K562 (cell line): ENCODE data around the gene TMA16. TPM values are rescaled to one million over a fixed set of nuclear protein-coding genes. Genes with fewer than 3 reads are reported as not detected.

Experiments
- FOXK2 ChIP-seq, 2 experiments: fragments of 450-650 bp; IDR thresholded peaks in 1 of 2; conservative IDR thresholded peaks in 1 of 2; 2 replicates each; pipeline ENCODE4 v1.6.1; 2016; ENCODE audit warnings: low read depth in 2 of 2, mild to moderate bottlenecking in 1 of 2
- MIER1 ChIP-seq: fragments of 450-650 bp; IDR thresholded peaks from 2 replicates; pipeline ENCODE4 v1.6.1; 2016; ENCODE audit warnings: antibody characterized with exemption, mild to moderate bottlenecking, low read depth
- ZC3H8 ChIP-seq: fragments of 450-650 bp; IDR thresholded peaks from 2 replicates; pipeline ENCODE4 v1.6.1; 2017
- polyA plus RNA-seq, 8 experiments: library from polyadenylated mRNA; depleted of rRNA in 4 of 8; stranded (reverse) in 5 of 8; unstranded in 3 of 8; fragments of >200 nt; fragmentation: Nextera tagmentation in 2 of 8; fragmentation: Illumina TruSeq in 1 of 8; extraction: Ambion mirVana in 2 of 8; extraction: Trizol in 1 of 8; gene quantifications; 2 replicates each; pipeline versions ENCODE4 v1.2.1 to v1.2.3, GENCODE V29; 2011 to 2014; ENCODE audit warnings: inconsistent platforms in 1 of 8, missing spikeins in 1 of 8
- total RNA-seq, 7 experiments: library from RNA; depleted of rRNA in 6 of 7; stranded (reverse); fragments of >200 nt in 6 of 7; fragmentation: Illumina TruSeq in 2 of 7; extraction: Trizol in 2 of 7; gene quantifications; 2 replicates each; pipeline versions ENCODE4 v1.2.1 to v1.2.3, GENCODE V29; 2011 to 2021; ENCODE audit warnings: low replicate concordance in 1 of 7
- TF ChIP-seq, protein P1 (sequence below): fragments of 250-450 bp; sonication (Bioruptor Pico); IDR thresholded peaks from 2 replicates; pipeline ENCODE4 v1.4.0; 2020; ENCODE audit warnings: mild to moderate bottlenecking, moderate library complexity
- TF ChIP-seq, protein P2 (sequence below): sonication (generic); formaldehyde crosslinking; IDR thresholded peaks from 2 replicates; pipeline ENCODE4 v1.8.0; 2023; ENCODE audit warnings: mild to moderate bottlenecking, missing genetic modification reagents

TMA16 gene
- total and polyA plus RNA-seq, 9 of the 15 experiments (the other 6 are each of a cell fraction or from before 2014, with no cell fraction given): 27.7 to 74.8 (median 66.6) TPM

DNA sequence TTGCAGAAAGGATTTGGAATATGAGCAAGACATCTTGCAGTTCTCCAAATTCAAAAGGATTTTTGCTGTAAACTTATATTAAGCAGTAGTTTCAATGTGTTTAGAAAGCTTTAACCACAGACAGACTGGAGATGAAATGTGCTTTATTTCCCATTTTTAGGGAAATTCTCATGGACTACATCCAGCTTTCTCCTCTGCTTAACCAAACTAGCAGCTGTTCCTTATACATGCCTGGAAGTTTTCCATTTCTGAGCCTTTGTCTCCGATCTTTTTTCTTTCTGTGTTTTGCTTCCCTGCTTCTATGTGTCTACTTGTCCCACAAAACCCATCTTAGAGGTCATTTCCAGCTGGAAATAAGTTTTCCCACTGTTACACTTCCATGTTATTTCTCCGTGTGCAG, 41.6 kb downstream of the TMA16 start (continued):
- TF ChIP-seq ZC3H8 (no peak), FOXK2 (conservative IDR thresholded peaks at IDR 0.05 in 1 of 2, IDR thresholded peaks at IDR 0.05 in 1 of 2; ENCODE audit: low read depth in 2 of 2) (no peak), MIER1 (no peak)
- TF ChIP-seq, protein P1, sequence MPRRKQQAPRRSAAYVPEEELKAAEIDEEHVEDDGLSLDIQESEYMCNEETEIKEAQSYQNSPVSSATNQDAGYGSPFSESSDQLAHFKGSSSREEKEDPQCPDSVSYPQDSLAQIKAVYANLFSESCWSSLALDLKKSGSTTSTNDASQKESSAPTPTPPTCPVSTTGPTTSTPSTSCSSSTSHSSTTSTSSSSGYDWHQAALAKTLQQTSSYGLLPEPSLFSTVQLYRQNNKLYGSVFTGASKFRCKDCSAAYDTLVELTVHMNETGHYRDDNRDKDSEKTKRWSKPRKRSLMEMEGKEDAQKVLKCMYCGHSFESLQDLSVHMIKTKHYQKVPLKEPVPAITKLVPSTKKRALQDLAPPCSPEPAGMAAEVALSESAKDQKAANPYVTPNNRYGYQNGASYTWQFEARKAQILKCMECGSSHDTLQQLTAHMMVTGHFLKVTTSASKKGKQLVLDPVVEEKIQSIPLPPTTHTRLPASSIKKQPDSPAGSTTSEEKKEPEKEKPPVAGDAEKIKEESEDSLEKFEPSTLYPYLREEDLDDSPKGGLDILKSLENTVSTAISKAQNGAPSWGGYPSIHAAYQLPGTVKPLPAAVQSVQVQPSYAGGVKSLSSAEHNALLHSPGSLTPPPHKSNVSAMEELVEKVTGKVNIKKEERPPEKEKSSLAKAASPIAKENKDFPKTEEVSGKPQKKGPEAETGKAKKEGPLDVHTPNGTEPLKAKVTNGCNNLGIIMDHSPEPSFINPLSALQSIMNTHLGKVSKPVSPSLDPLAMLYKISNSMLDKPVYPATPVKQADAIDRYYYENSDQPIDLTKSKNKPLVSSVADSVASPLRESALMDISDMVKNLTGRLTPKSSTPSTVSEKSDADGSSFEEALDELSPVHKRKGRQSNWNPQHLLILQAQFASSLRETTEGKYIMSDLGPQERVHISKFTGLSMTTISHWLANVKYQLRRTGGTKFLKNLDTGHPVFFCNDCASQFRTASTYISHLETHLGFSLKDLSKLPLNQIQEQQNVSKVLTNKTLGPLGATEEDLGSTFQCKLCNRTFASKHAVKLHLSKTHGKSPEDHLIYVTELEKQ: no peak
- TF ChIP-seq, protein P2, sequence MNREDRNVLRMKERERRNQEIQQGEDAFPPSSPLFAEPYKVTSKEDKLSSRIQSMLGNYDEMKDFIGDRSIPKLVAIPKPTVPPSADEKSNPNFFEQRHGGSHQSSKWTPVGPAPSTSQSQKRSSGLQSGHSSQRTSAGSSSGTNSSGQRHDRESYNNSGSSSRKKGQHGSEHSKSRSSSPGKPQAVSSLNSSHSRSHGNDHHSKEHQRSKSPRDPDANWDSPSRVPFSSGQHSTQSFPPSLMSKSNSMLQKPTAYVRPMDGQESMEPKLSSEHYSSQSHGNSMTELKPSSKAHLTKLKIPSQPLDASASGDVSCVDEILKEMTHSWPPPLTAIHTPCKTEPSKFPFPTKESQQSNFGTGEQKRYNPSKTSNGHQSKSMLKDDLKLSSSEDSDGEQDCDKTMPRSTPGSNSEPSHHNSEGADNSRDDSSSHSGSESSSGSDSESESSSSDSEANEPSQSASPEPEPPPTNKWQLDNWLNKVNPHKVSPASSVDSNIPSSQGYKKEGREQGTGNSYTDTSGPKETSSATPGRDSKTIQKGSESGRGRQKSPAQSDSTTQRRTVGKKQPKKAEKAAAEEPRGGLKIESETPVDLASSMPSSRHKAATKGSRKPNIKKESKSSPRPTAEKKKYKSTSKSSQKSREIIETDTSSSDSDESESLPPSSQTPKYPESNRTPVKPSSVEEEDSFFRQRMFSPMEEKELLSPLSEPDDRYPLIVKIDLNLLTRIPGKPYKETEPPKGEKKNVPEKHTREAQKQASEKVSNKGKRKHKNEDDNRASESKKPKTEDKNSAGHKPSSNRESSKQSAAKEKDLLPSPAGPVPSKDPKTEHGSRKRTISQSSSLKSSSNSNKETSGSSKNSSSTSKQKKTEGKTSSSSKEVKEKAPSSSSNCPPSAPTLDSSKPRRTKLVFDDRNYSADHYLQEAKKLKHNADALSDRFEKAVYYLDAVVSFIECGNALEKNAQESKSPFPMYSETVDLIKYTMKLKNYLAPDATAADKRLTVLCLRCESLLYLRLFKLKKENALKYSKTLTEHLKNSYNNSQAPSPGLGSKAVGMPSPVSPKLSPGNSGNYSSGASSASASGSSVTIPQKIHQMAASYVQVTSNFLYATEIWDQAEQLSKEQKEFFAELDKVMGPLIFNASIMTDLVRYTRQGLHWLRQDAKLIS (CRISPR knock-in tag): no peak
